Heart left ventricle (tissue), 16 donors: ENCODE data around the gene BARHL1. TPM values are rescaled to one million over a fixed set of nuclear protein-coding genes. Genes with fewer than 3 reads are reported as not detected.

Experiments
- ATAC-seq, 4 donors: fragments of 200-7000 bp; cut with Tn5 transposase; one replicate each; pipeline ENCODE4 v1.9.1; 2020 to 2022; ENCODE audit warnings: moderate library complexity in 4 of 4, mild to moderate bottlenecking in 3 of 4, moderate number of reproducible peaks in 1 of 4
- DNase-seq, 5 donors: peaks; one replicate each; pipeline ENCODE4 v3.0.0-alpha.2; 2020
- H3K27ac ChIP-seq, 12 donors: fragments of 200-600 bp; sonication (generic) in 4 of 12; one replicate each; pipeline versions ENCODE4 v1.5.0 to v1.8.0; 2016 to 2022; ENCODE audit warnings: mild to moderate bottlenecking in 2 of 12
- H3K27me3 ChIP-seq, 9 donors: fragments of 200-600 bp; sonication (generic) in 2 of 9; one replicate each; pipeline versions ENCODE4 v1.5.1 to v1.8.0; 2016 to 2022; ENCODE audit warnings: mild to moderate bottlenecking in 3 of 9
- H3K36me3 ChIP-seq, 9 donors: fragments of 200-600 bp; sonication (generic) in 2 of 9; one replicate each; pipeline versions ENCODE4 v1.5.0 to v1.8.0; 2018 to 2022; ENCODE audit warnings: mild to moderate bottlenecking in 2 of 9
- H3K4me1 ChIP-seq, 12 donors: fragments of 200-600 bp; sonication (generic) in 4 of 12; one replicate each; pipeline versions ENCODE4 v1.5.0 to v1.8.0; 2016 to 2022; ENCODE audit warnings: mild to moderate bottlenecking in 3 of 12
- H3K4me3 ChIP-seq, 12 donors: fragments of 200-600 bp; sonication (generic) in 4 of 12; one replicate each; pipeline versions ENCODE4 v1.5.0 to v1.8.0; 2017 to 2022; ENCODE audit warnings: mild to moderate bottlenecking in 9 of 12, moderate library complexity in 4 of 12
- H3K9me3 ChIP-seq, 12 donors: fragments of 200-600 bp; sonication (generic) in 4 of 12; one replicate each; pipeline versions ENCODE4 v1.5.0 to v1.8.0; 2016 to 2022; ENCODE audit warnings: mild to moderate bottlenecking in 1 of 12
- CTCF ChIP-seq, 12 donors: fragments of 200-600 bp; sonication (generic) in 4 of 12; IDR thresholded peaks; one replicate each; pipeline versions ENCODE4 v1.5.0 to v1.8.0; 2018 to 2022; ENCODE audit warnings: antibody characterized with exemption in 12 of 12, mild to moderate bottlenecking in 5 of 12
- POLR2A ChIP-seq, 2 donors: fragments of 450-650 bp; IDR thresholded peaks; one replicate each; pipeline ENCODE4 v1.6.1; 2017; ENCODE audit warnings: antibody characterized with exemption in 2 of 2, mild to moderate bottlenecking in 2 of 2, moderate library complexity in 2 of 2
- WGBS, 4 donors: extraction: QIAGEN DNeasy Blood & Tissue Kit in 2 of 4; methylation state at CpG; one replicate each; pipeline versions ENCODE4 v1.1.5 to v1.1.7; 2013 to 2018; 5-methylcytosine and 5-hydroxymethylcytosine counted together
- intact Hi-C, 10 donors: fragments of 100-400 bp; cut with DNase I; formaldehyde crosslinking; loops; one replicate each; pipeline versions ENCODE4 v1.11.1 to v1.14.2; 2022
- polyA plus RNA-seq, 2 donors: library from polyadenylated mRNA; stranded (reverse); fragments of 200-250 nt; gene quantifications; one replicate each; pipeline ENCODE4 v1.2.3, GENCODE V29; 2013
- total RNA-seq, 9 donors: library from RNA; depleted of rRNA in 2 of 9; stranded (reverse); fragments of >200 nt in 2 of 9; fragmentation: NEBNext Ultra II Directional in 3 of 9; extraction: Animal tissue kit (Norgen Biotek cat#: 25700) in 3 of 9; gene quantifications; one replicate each; pipeline versions ENCODE4 v1.1.0 to v1.2.4, GENCODE V29; 2016 to 2023
- donor health status: ischemic (EF 13 %, LVEDD 7.1; RV severe dilation, severe dysfunction).
- donor health status: healthy with polysubstance abuse.
- donor health status: DM: no; HTN: yes; CAD: no.
- donor health status: DM: no; HTN: no; CAD: no.
- donor health status: ischemic (EF 25% LVEDD 6.9; RV normal size, moderate dysfunction).
- donor health status: ischemic (EF 25% LVEDD 5.7; RV mildly dilated, moderate dysfunction).
- donor health status: healthy.
- donor health status: DM: yes; HTN: yes; CAD: no.
- donor health status: ischemic (EF 35%, LVEDD 5.7; RV mildly dilated, moderate dysfunction).
- donor health status: nonischemic (EF 11% LVEDD 7.7; RV severe dilation, severe dysfunction).
- donor health status: DM: yes; HTN: yes; CAD: no.
- donor health status: PGD.
- donor health status: ischemic (EF 29% LVEDD 5.4; RV normal size, mild dysfunction).
- donor health status: nonischemic (EF 23%, LVEDD 6.1; RV moderate dilation, normal function).

Gene BARHL1
- total and polyA plus RNA-seq, 11 donors, result not detected

- no peak overlapping the region for H3K4me3 ChIP-seq
- H3K9me3 ChIP-seq, result no peaks in the 10 kb centered on the region
- no peak overlapping the region for H3K27ac ChIP-seq
- TF ChIP-seq POLR2A (IDR thresholded peaks at IDR 0.05) (no peak), CTCF (IDR thresholded peaks at IDR 0.05) (no peak)
- H3K4me1 ChIP-seq, result peaks cover 0 to 32% (median 5%) of the 10 kb centered on the region in 12 donors
- no peaks in the 10 kb centered on the region for H3K36me3 ChIP-seq
- intact Hi-C loops, result no loop called here
- peaks cover 75 to 100% (median 99%) of the 10 kb centered on the region in 9 donors for H3K27me3 ChIP-seq
- no peak for ATAC-seq
- DNase-seq, result no peak
- WGBS, 4 donors, result 2 to 4% (median 3%) methylated on average over 8 of the region's 8 CpGs
These were observed 1.3 kb downstream of the BARHL1 start for GRCh38 chr9:132583584-132584304.

GRCh38 chr9:132584601-132585560 lies 2.5 kb downstream of the BARHL1 start:
- Histone ChIP-seq H3K27me3 (peaks cover 75 to 100% (median 99%) of the 10 kb centered on the region in 9 donors), H3K4me1 (peaks cover 0 to 40% (median 6%) of the 10 kb centered on the region in 12 donors), H3K36me3 (no peaks in the 10 kb centered on the region), H3K4me3 (no peak overlapping the region), H3K9me3 (no peaks in the 10 kb centered on the region), H3K27ac (no peak overlapping the region)
- no peak for TF ChIP-seq POLR2A (IDR thresholded peaks at IDR 0.05)
- TF ChIP-seq CTCF (IDR thresholded peaks at IDR 0.05), result no peak
- 6 to 9% (median 7%) methylated on average over 30 of the region's 30 CpGs for WGBS, 4 donors
- DNase-seq, result no peak
- no peak for ATAC-seq
- intact Hi-C loops, result no loop called here

GRCh38 chr9:132585954-132586829 lies 3.8 kb downstream of the BARHL1 start:
- Histone ChIP-seq H3K9me3 (no peaks in the 10 kb centered on the region), H3K36me3 (no peaks in the 10 kb centered on the region), H3K27me3 (peaks cover 72 to 100% (median 98%) of the 10 kb centered on the region in 9 donors), H3K4me1 (peaks cover 0 to 42% (median 7%) of the 10 kb centered on the region in 12 donors), H3K27ac (no peak overlapping the region), H3K4me3 (no peak overlapping the region)
- WGBS, 4 donors, result 5 to 6% (median 5%) methylated on average over 32 to 42 of the region's 42 CpGs
- no peak for ATAC-seq
- no peak for TF ChIP-seq CTCF (IDR thresholded peaks at IDR 0.05)
- TF ChIP-seq POLR2A (IDR thresholded peaks at IDR 0.05), result no peak
- DNase-seq, result no peak
- intact Hi-C loops, result no loop called here
